K562 (cell line): ENCODE measurements around the gene KLK6. TPM values are rescaled to one million over a fixed set of nuclear protein-coding genes. Genes with fewer than 3 reads are reported as not detected.
A peak's percentile ranks its signal among the peaks of the same experiment; 100 is the strongest.

ENCODE experiments used
- CLOCK ChIP-seq: fragments of 250-450 bp; sonication (Bioruptor Pico); IDR thresholded peaks from 2 replicates; pipeline ENCODE4 v1.4.0; 2020; ENCODE audit warnings: mild to moderate bottlenecking, moderate library complexity, borderline replicate concordance
- CSDE1 ChIP-seq, 2 experiments: fragments of 450-650 bp; IDR thresholded peaks; 2 replicates each; pipeline ENCODE4 v1.6.1; 2016; ENCODE audit warnings: mild to moderate bottlenecking in 1 of 2
- E2F1 ChIP-seq: sonication (generic); formaldehyde crosslinking; IDR thresholded peaks from 2 replicates; pipeline ENCODE4 v1.8.1; 2023; ENCODE audit warnings: mild to moderate bottlenecking, missing genetic modification reagents, moderate library complexity
- EGR1 ChIP-seq: fragments of 450-650 bp; conservative IDR thresholded peaks from 2 replicates; pipeline ENCODE4 v1.6.1; 2017; ENCODE audit warnings: mild to moderate bottlenecking
- FOXK2 ChIP-seq, 2 experiments: fragments of 450-650 bp; IDR thresholded peaks in 1 of 2; conservative IDR thresholded peaks in 1 of 2; 2 replicates each; pipeline ENCODE4 v1.6.1; 2016; ENCODE audit warnings: low read depth in 2 of 2, mild to moderate bottlenecking in 1 of 2
- IFI16 ChIP-seq: fragments of 250-450 bp; sonication (Bioruptor Pico); IDR thresholded peaks from 2 replicates; pipeline ENCODE4 v2.1.2; 2022; ENCODE audit warnings: mild to moderate bottlenecking, inconsistent platforms
- IRF9 ChIP-seq: fragments of 450-650 bp; IDR thresholded peaks from 2 replicates; pipeline ENCODE4 v1.6.1; 2016; ENCODE audit warnings: missing biosample characterization, missing genetic modification characterization
- KLF13 ChIP-seq: fragments of 450-650 bp; IDR thresholded peaks from 2 replicates; pipeline ENCODE4 v1.6.1; 2016; ENCODE audit warnings: missing genetic modification characterization, low read depth, mild to moderate bottlenecking, missing compliant biosample characterization, moderate library complexity, borderline replicate concordance
- L3MBTL2 ChIP-seq: fragments of 450-650 bp; IDR thresholded peaks from 2 replicates; pipeline ENCODE4 v1.6.1; 2016; ENCODE audit warnings: mild to moderate bottlenecking, moderate library complexity
- MEF2A ChIP-seq: IDR thresholded peaks from 2 replicates; pipeline ENCODE4 v1.6.1; 2011; ENCODE audit warnings: low read depth, mild to moderate bottlenecking, low read length, moderate library complexity; ENCODE audit not compliant: control insufficient read depth
- NCOA1 ChIP-seq: fragments of 450-650 bp; IDR thresholded peaks from 2 replicates; pipeline ENCODE4 v1.6.1; 2016; ENCODE audit warnings: low read depth
- NR3C1 ChIP-seq: sonication (generic); formaldehyde crosslinking; IDR thresholded peaks from 2 replicates; pipeline ENCODE4 v1.8.1; 2022; ENCODE audit warnings: missing genetic modification reagents
- PHB ChIP-seq: fragments of 250-450 bp; sonication (Bioruptor Pico); IDR thresholded peaks from 2 replicates; pipeline ENCODE4 v1.5.0; 2021
- RAD21 ChIP-seq, 2 experiments: fragments of 250-450 bp in 1 of 2; fragments of 450-650 bp in 1 of 2; sonication (Bioruptor Pico) in 1 of 2; formaldehyde crosslinking in 1 of 2; IDR thresholded peaks in 1 of 2; conservative IDR thresholded peaks in 1 of 2; 2 replicates each; pipeline versions ENCODE4 v1.4.0 to v1.8.0; 2020 to 2022; ENCODE audit warnings: mild to moderate bottlenecking in 2 of 2, moderate library complexity in 1 of 2
- SMC3 ChIP-seq: conservative IDR thresholded peaks from 2 replicates; pipeline ENCODE4 v1.6.1; 2011; ENCODE audit warnings: low read depth, low read length, improper control_type of control experiment; ENCODE audit not compliant: insufficient read depth
- SRSF7 ChIP-seq: fragments of 200-400 bp; formaldehyde crosslinking; optimal IDR thresholded peaks from 2 replicates; pipeline ENCODE3; 2017; ENCODE audit warnings: mild to moderate bottlenecking, low read depth, low read length
- TBL1XR1 ChIP-seq, 2 experiments: IDR thresholded peaks; 2 replicates each; pipeline ENCODE4 v1.6.1; 2012; ENCODE audit warnings: improper control_type of control experiment in 2 of 2, low read length in 2 of 2, mild to moderate bottlenecking in 1 of 2
- THRAP3 ChIP-seq: fragments of 450-650 bp; IDR thresholded peaks from 2 replicates; pipeline ENCODE4 v1.6.1; 2016; ENCODE audit warnings: mild to moderate bottlenecking, inconsistent platforms, borderline replicate concordance
- ZNF316 ChIP-seq: fragments of 450-650 bp; IDR thresholded peaks from 2 replicates; pipeline ENCODE4 v1.6.1; 2016
- ZNF609 ChIP-seq: sonication (generic); formaldehyde crosslinking; IDR thresholded peaks from 2 replicates; pipeline ENCODE4 v1.8.1; 2023; ENCODE audit warnings: missing genetic modification reagents, mild to moderate bottlenecking, borderline replicate concordance
- ZSCAN29 ChIP-seq: fragments of 450-650 bp; IDR thresholded peaks from 2 replicates; pipeline ENCODE4 v1.6.1; 2017
- polyA plus RNA-seq, 8 experiments: library from polyadenylated mRNA; depleted of rRNA in 4 of 8; stranded (reverse) in 5 of 8; unstranded in 3 of 8; fragments of >200 nt; fragmentation: Nextera tagmentation in 2 of 8; fragmentation: Illumina TruSeq in 1 of 8; extraction: Ambion mirVana in 2 of 8; extraction: Trizol in 1 of 8; gene quantifications; 2 replicates each; pipeline versions ENCODE4 v1.2.1 to v1.2.3, GENCODE V29; 2011 to 2014; ENCODE audit warnings: inconsistent platforms in 1 of 8, missing spikeins in 1 of 8
- total RNA-seq, 7 experiments: library from RNA; depleted of rRNA in 6 of 7; stranded (reverse); fragments of >200 nt in 6 of 7; fragmentation: Illumina TruSeq in 2 of 7; extraction: Trizol in 2 of 7; gene quantifications; 2 replicates each; pipeline versions ENCODE4 v1.2.1 to v1.2.3, GENCODE V29; 2011 to 2021; ENCODE audit warnings: low replicate concordance in 1 of 7

KLK6 gene
- total and polyA plus RNA-seq, 9 of the 15 experiments (the other 6 are each of a cell fraction or from before 2014, with no cell fraction given): not detected

GRCh38 chr19:51000981-51001380, 31.6 kb upstream of the KLK6 start (continued):
- no peak for TF ChIP-seq E2F1 (CRISPR knock-in tag)
- TF ChIP-seq FOXK2 (conservative IDR thresholded peaks at IDR 0.05 in 1 of 2, IDR thresholded peaks at IDR 0.05 in 1 of 2; ENCODE audit: low read depth in 2 of 2): peak; percentile 51 to 65; a peak in 2 of 4 replicates
- no peak for TF ChIP-seq NCOA1
- TF ChIP-seq RAD21 (CRISPR knock-in tag; conservative IDR thresholded peaks at IDR 0.05 in 1 of 2, IDR thresholded peaks at IDR 0.05 in 1 of 2): peak in 1 of 2 experiments; percentile 19; a peak in 1 of 4 replicates
- no peak for TF ChIP-seq ZNF316
- no peak for TF ChIP-seq ZSCAN29
- 0 out of 2 replicates have a peak, but pooled peaks have one; percentile 30 for TF ChIP-seq EGR1
- TF ChIP-seq KLF13 (tag): no peak
- no peak for TF ChIP-seq MEF2A
- no peak for TF ChIP-seq IRF9 (tag)
- no peak for TF ChIP-seq THRAP3
- TF ChIP-seq TBL1XR1 (IDR thresholded peaks at IDR 0.05; ENCODE audit: low read length in 2 of 2): no peak
- TF ChIP-seq CLOCK (CRISPR knock-in tag): no peak
- no peak for TF ChIP-seq PHB (CRISPR knock-in tag)
- peak; percentile 58 for TF ChIP-seq L3MBTL2
- TF ChIP-seq SRSF7: no peak
- no peak for TF ChIP-seq ZNF609 (CRISPR knock-in tag)
- TF ChIP-seq SMC3: no peak
- no peak for TF ChIP-seq IFI16 (CRISPR knock-in tag)
- no peak for TF ChIP-seq NR3C1 (CRISPR knock-in tag)
- no peak for TF ChIP-seq CSDE1 (IDR thresholded peaks at IDR 0.05)
